ENCODE results near the gene RYR3. TPM values are rescaled to one million over a fixed set of nuclear protein-coding genes. Genes with fewer than 3 reads are reported as not detected.

Gene RYR3
- total RNA-seq, 1 donor from 2014 or later: 0.32 TPM

DNA sequence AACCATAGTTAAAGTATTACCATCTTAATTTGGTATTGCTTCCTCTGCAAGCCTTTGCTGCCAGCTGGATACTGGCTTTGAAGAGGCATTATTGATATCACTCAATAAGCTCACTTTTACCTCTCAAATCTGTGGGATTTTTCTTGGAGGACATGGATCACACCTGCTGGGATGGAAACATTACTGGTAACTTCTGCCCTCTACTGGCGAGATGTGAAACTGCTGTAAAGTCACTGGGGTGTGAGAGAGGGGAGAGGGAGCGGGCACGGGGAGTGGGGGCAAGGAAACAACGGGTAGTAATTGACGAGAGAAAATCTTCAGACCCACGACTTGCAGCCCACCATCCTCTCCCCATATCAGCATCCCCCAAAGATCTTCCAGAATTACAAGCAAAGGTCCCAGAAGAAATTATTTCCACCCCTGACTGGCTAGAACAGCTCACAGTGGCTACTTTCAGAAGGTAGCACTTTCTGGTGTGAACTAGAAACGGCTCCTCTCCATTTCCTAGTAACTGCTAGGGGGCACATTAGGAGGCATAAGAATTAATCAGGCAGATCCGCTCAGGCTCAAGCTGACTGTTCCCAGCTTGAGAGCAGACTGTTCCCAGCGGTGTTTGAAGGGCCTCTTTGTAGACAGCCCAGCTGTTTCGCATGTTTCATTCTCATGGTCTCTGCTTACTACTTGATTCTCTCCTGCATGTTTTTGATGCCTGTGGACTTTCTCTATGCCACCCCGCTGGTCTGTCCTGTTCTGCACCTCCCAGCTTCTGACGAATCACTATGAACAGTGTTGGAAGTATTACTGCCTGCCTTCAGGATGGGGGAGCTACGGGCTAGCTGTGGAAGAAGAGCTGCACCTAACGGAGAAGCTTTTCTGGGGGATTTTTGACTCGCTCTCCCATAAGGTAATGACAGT is 427.2 kb downstream of the RYR3 start:
- Histone ChIP-seq H3K4me3 (no peak overlapping the region), H3K36me3 (no peaks in the 10 kb centered on the region), H3K4me1 (no peaks in the 10 kb centered on the region), H3K27me3 (ENCODE audit: low read depth) (no peaks in the 10 kb centered on the region), H3K27ac (no peak overlapping the region), H3K9me3 (no peaks in the 10 kb centered on the region)
- ATAC-seq (peak; percentile 66 to 68), DNase-seq (no peak)
- intact Hi-C loops (cut with DNase I): no loop called here
- TF ChIP-seq, protein P1, sequence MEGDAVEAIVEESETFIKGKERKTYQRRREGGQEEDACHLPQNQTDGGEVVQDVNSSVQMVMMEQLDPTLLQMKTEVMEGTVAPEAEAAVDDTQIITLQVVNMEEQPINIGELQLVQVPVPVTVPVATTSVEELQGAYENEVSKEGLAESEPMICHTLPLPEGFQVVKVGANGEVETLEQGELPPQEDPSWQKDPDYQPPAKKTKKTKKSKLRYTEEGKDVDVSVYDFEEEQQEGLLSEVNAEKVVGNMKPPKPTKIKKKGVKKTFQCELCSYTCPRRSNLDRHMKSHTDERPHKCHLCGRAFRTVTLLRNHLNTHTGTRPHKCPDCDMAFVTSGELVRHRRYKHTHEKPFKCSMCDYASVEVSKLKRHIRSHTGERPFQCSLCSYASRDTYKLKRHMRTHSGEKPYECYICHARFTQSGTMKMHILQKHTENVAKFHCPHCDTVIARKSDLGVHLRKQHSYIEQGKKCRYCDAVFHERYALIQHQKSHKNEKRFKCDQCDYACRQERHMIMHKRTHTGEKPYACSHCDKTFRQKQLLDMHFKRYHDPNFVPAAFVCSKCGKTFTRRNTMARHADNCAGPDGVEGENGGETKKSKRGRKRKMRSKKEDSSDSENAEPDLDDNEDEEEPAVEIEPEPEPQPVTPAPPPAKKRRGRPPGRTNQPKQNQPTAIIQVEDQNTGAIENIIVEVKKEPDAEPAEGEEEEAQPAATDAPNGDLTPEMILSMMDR (IDR thresholded peaks at IDR 0.05): peak; percentile 63

DNA sequence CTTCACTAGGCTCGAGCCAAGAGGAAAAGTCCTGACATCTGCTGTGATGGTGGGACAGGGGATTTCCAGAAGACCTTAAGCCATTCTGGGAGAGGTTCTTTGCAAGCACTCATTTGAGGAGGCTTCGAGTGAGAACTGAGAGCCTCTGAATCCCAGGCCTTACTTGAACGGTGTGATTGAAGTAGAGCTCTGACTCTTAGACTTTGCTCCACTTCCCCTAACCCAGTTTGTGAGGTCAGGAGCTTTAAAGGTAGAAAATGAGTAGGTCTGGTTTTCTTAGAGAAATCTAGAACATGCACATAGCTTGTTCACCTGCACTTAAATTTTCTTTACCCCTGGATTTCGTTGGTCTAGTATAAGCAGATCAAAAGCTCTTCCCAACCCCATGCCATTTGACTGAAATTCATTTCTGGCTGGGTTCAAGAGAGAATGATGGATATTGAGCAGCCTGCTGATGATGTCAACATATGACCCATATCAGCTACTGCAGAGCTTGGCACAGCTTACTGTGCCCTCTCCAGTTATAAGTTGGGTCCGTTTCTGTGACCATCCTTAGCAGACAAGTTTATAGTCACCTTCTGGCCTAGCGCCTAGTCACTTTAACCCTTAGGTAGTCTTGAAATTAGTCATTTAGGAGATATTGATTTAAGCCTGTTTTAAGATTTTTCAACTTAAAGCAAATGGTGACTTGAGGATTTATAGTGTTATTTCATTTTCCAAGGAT is 428.3 kb downstream of the RYR3 start:
- TF ChIP-seq, protein P1 (IDR thresholded peaks at IDR 0.05): no peak
- H3K27ac ChIP-seq: no peak overlapping the region
- no peaks in the 10 kb centered on the region for H3K4me1 ChIP-seq
- H3K9me3 ChIP-seq: no peaks in the 10 kb centered on the region
- H3K4me3 ChIP-seq: no peak overlapping the region
- H3K36me3 ChIP-seq: no peaks in the 10 kb centered on the region
- H3K27me3 ChIP-seq (ENCODE audit: low read depth): no peaks in the 10 kb centered on the region
- intact Hi-C loops (cut with DNase I): no loop called here
- ATAC-seq: no peak
- DNase-seq: no peak

DNA sequence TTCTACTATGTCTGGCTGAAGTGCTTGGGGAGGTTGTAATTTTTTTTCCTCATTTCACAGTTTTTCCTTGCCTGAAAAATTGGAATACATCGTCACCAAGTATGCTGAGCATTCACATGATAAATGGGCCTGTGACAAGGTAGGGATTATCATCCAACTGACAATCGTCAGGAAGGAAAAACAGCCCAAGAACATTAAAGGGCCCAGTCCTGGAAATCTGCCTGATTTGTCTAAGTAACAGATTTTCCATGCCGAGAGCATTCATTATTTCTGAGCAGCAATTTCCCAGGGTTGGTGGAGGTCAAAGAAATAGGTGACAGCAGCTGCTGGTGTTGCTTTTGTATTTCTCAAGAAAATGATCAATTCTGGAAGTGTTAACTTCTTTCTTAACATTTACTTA is 431.5 kb downstream of the RYR3 start:
- Histone ChIP-seq H3K4me1 (no peaks in the 10 kb centered on the region), H3K27ac (no peak overlapping the region), H3K36me3 (no peaks in the 10 kb centered on the region), H3K9me3 (no peaks in the 10 kb centered on the region), H3K4me3 (no peak overlapping the region), H3K27me3 (ENCODE audit: low read depth) (no peaks in the 10 kb centered on the region)
- intact Hi-C loops (cut with DNase I): no loop called here
- TF ChIP-seq, protein P1 (IDR thresholded peaks at IDR 0.05): no peak
- DNase-seq (no peak), ATAC-seq (no peak)

DNA sequence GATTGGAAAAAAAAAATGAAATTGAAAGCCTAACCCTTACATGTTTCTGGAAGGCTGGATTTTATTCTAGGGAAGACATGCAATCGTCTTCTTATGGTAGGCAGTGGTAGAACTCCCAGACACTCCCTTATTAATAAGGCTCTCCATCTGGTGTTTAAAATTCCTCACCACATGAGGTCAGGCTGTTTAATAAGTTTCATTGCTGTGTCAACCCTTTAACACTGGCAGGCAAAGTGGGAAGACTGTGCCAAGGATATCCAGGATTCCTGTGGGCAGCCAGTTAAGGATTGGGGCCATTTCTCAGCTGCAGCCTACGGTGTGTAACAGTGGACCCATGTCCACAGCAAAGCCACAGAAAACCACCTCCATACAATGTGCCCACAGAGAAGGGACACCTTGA is 432.0 kb downstream of the RYR3 start:
- Histone ChIP-seq H3K4me1 (no peaks in the 10 kb centered on the region), H3K36me3 (no peaks in the 10 kb centered on the region), H3K4me3 (no peak overlapping the region), H3K27ac (no peak overlapping the region), H3K9me3 (no peaks in the 10 kb centered on the region), H3K27me3 (ENCODE audit: low read depth) (no peaks in the 10 kb centered on the region)
- peak; percentile 40 to 43 for ATAC-seq
- TF ChIP-seq, protein P1 (IDR thresholded peaks at IDR 0.05): no peak
- no peak for DNase-seq
- intact Hi-C loops (cut with DNase I): no loop called here

DNA sequence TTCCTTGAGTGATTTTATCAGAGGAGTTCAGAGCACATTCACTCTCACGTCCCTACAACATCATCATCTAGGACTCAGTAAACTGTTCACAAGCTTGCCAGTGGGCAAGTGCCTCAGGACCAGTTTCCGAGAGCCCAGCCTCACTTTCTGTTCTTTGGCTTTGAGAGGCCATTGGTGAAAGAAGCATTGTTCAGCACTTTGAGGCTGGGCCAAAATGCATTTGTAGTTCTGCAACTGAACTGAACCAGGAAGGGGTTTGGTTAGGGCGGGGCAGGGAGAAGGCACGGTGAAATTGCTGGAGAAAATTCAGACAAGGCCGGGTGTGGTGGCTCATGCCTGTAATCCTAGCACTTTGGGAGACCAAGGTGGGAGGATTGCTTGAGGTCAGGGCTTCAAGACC is 435.4 kb downstream of the RYR3 start:
- no peaks in the 10 kb centered on the region for H3K36me3 ChIP-seq
- H3K27me3 ChIP-seq (ENCODE audit: low read depth): no peaks in the 10 kb centered on the region
- no peaks in the 10 kb centered on the region for H3K9me3 ChIP-seq
- TF ChIP-seq, protein P1 (IDR thresholded peaks at IDR 0.05): no peak
- no peak for ATAC-seq
- intact Hi-C loops (cut with DNase I): no loop called here
- DNase-seq: no peak
- H3K4me3 ChIP-seq: no peak overlapping the region
- H3K4me1 ChIP-seq: no peaks in the 10 kb centered on the region
- H3K27ac ChIP-seq: no peak overlapping the region
